Left renal pelvis (tissue), 4 donors: Measurements from ENCODE around the gene TSPAN17. TPM values are rescaled to one million over a fixed set of nuclear protein-coding genes. Genes with fewer than 3 reads are reported as not detected.

Experiments
- DNase-seq, 4 donors: peaks; one replicate each; pipeline ENCODE4 v3.0.0-alpha.2; 2013; ENCODE audit warnings: low read depth in 4 of 4, low spot score in 3 of 4
- polyA plus RNA-seq, 4 donors: library from polyadenylated mRNA; unstranded; fragments of 120-200 nt; gene quantifications; one replicate each; pipeline ENCODE4 v1.2.1, GENCODE V29; 2013; ENCODE audit not compliant: insufficient read length in 4 of 4

The TSPAN17 gene
- polyA plus RNA-seq, 4 donors = 27.1 to 32.9 (median 29.8) TPM

GRCh38 chr5:176700239-176700847 lies 53.1 kb downstream of the TSPAN17 start:
- no peak for DNase-seq

GRCh38 chr5:176702671-176703641 lies 55.7 kb downstream of the TSPAN17 start:
- DNase-seq = no peak

- no peak for DNase-seq
Measured at GRCh38 chr5:176703857-176704256, 56.6 kb downstream of the TSPAN17 start.

- DNase-seq = no peak
Measured at GRCh38 chr5:176704355-176704754, 57.1 kb downstream of the TSPAN17 start.

- DNase-seq = no peak
Measured at GRCh38 chr5:176704817-176705216, 57.5 kb downstream of the TSPAN17 start.

Other genes with a start within 250 kb of the TSPAN17 start
- gene CLTB, start 230.9 kb upstream of the TSPAN17 start, polyA plus RNA-seq = 10 to 100 TPM; 46.2 to 58.0 (median 52.1) TPM
- gene FAF2, start 199.1 kb upstream of the TSPAN17 start, polyA plus RNA-seq = 10 to 100 TPM; 46.3 to 52.9 (median 49.5) TPM
- 10 to 100 TPM; 39.8 to 79.0 (median 43.3) TPM for gene RNF44, start 110.1 kb upstream of the TSPAN17 start, polyA plus RNA-seq
- gene CDHR2, start 98.1 kb upstream of the TSPAN17 start, polyA plus RNA-seq = 10 to 100 TPM in 3 of 4 donors, under 1 TPM in 1; 0.49 to 23.2 (median 14.2) TPM
- 1 to 10 TPM; 1.3 to 1.9 (median 1.4) TPM for gene GPRIN1, start 37.3 kb upstream of the TSPAN17 start, polyA plus RNA-seq
- under 1 TPM in 1 of 4 donors, not detected in 3; 0.10 TPM for gene SNCB, start 16.9 kb upstream of the TSPAN17 start, polyA plus RNA-seq
- gene EIF4E1B, start 16.8 kb upstream of the TSPAN17 start, polyA plus RNA-seq = not detected
- gene UNC5A, start 163.1 kb downstream of the TSPAN17 start, polyA plus RNA-seq = under 1 TPM; 0.10 to 0.23 (median 0.11) TPM